ENCODE measurements around the gene DOK6.

- TF ChIP-seq REST (IDR thresholded peaks at IDR 0.05; ENCODE audit: insufficient read depth in 1 of 2, low read depth in 2 of 2, low read length in 2 of 2) (no peak), POLR2AphosphoS5 (IDR thresholded peaks at IDR 0.05; ENCODE audit: low read depth, low read length) (no peak)
Observed at GRCh38 chr18:69400976-69401225, 213 bp downstream of the DOK6 start.

Data from PFSK-1 (cell line).